Thyroid gland (tissue), 4 donors: ENCODE data around the gene DMGDH. TPM values are rescaled to one million over a fixed set of nuclear protein-coding genes. Genes with fewer than 3 reads are reported as not detected.

Experiments used
- DNase-seq, 2 donors: peaks; one replicate each; pipeline ENCODE4 v3.0.0-alpha.2; 2019
- H3K27ac ChIP-seq, 3 donors: fragments of 200-600 bp; sonication (generic); 1 replicate in 2 of 3; 2 replicates in 1 of 3; pipeline ENCODE4 v1.5.1; 2016 to 2019; ENCODE audit warnings: mild to moderate bottlenecking in 1 of 3, moderate library complexity in 1 of 3
- H3K27me3 ChIP-seq: fragments of 200-600 bp; sonication (generic); one replicate; pipeline ENCODE4 v1.5.1; 2019
- H3K36me3 ChIP-seq, 2 donors: fragments of 200-600 bp; sonication (generic); one replicate each; pipeline ENCODE4 v1.5.1; 2016 to 2019
- H3K4me1 ChIP-seq, 2 donors: fragments of 200-600 bp; sonication (generic); one replicate each; pipeline ENCODE4 v1.5.1; 2017 to 2019
- H3K4me3 ChIP-seq, 3 donors: fragments of 200-600 bp; sonication (generic); replicated peaks in 1 of 3; 1 replicate in 2 of 3; 2 replicates in 1 of 3; pipeline ENCODE4 v1.5.1; 2016; ENCODE audit warnings: mild to moderate bottlenecking in 1 of 3
- H3K9me3 ChIP-seq: fragments of 200-600 bp; sonication (generic); one replicate; pipeline ENCODE4 v1.5.1; 2017
- CTCF ChIP-seq, 6 experiments: fragments of 200-600 bp in 3 of 6; fragments of 450-650 bp in 3 of 6; sonication (generic) in 3 of 6; IDR thresholded peaks; one replicate each; pipeline ENCODE4 v1.5.1; 2016 to 2019; ENCODE audit warnings: antibody characterized with exemption in 6 of 6, mild to moderate bottlenecking in 2 of 6, inconsistent platforms in 1 of 6, moderate library complexity in 1 of 6
- POLR2A ChIP-seq, 2 donors: fragments of 450-650 bp; IDR thresholded peaks; one replicate each; pipeline ENCODE4 v1.6.1; 2017; ENCODE audit warnings: antibody characterized with exemption in 2 of 2, mild to moderate bottlenecking in 2 of 2, moderate library complexity in 1 of 2
- WGBS, 2 donors: methylation state at CpG; one replicate each; pipeline ENCODE4 v1.1.5; 2017; 5-methylcytosine and 5-hydroxymethylcytosine counted together
- intact Hi-C: fragments of 100-400 bp; cut with DNase I; formaldehyde crosslinking; loops from one replicate; pipeline ENCODE4 v1.15.1; 2023
- total RNA-seq, 4 donors: library from RNA; depleted of rRNA; stranded (reverse); fragments of >200 nt; gene quantifications; one replicate each; pipeline ENCODE4 v1.2.3, GENCODE V29; 2016

DMGDH gene
- total RNA-seq, 4 donors from 2014 or later, result 7.0 to 15.9 (median 10.4) TPM

- WGBS, 2 donors, result 32 to 99% methylated on average over 3 of the region's 3 CpGs
- intact Hi-C loops, result no loop called here
- no peaks in the 10 kb centered on the region for H3K36me3 ChIP-seq
- TF ChIP-seq CTCF (IDR thresholded peaks at IDR 0.05) (no peak), POLR2A (IDR thresholded peaks at IDR 0.05) (no peak)
- no peak overlapping the region for H3K27ac ChIP-seq
- no peak overlapping the region for H3K4me3 ChIP-seq
- H3K27me3 ChIP-seq, result no peaks in the 10 kb centered on the region
- no peaks in the 10 kb centered on the region for H3K4me1 ChIP-seq
- no peaks in the 10 kb centered on the region for H3K9me3 ChIP-seq
- no peak for DNase-seq
These were observed 61.1 kb downstream of the DMGDH start for GRCh38 chr5:79008362-79008761.

- 80 to 99% methylated on average over 3 of the region's 3 CpGs for WGBS, 2 donors
- intact Hi-C loops, result no loop called here
- H3K4me1 ChIP-seq, result no peaks in the 10 kb centered on the region
- H3K27me3 ChIP-seq, result no peaks in the 10 kb centered on the region
- H3K9me3 ChIP-seq, result no peaks in the 10 kb centered on the region
- no peak for DNase-seq
- no peak overlapping the region for H3K27ac ChIP-seq
- no peak overlapping the region for H3K4me3 ChIP-seq
- no peaks in the 10 kb centered on the region for H3K36me3 ChIP-seq
- no peak for TF ChIP-seq POLR2A (IDR thresholded peaks at IDR 0.05)
- no peak for TF ChIP-seq CTCF (IDR thresholded peaks at IDR 0.05)
These were observed 61.6 kb downstream of the DMGDH start for GRCh38 chr5:79007872-79008271.

GRCh38 chr5:79005936-79006631 is 63.4 kb downstream of the DMGDH start:
- H3K27me3 ChIP-seq, result no peaks in the 10 kb centered on the region
- no peaks in the 10 kb centered on the region for H3K9me3 ChIP-seq
- H3K36me3 ChIP-seq, result no peaks in the 10 kb centered on the region
- H3K27ac ChIP-seq, result no peak overlapping the region
- H3K4me3 ChIP-seq, result no peak overlapping the region
- peaks cover 7 to 15% of the 10 kb centered on the region in 2 donors for H3K4me1 ChIP-seq
- WGBS, 2 donors, result 92 to 96% methylated on average over 6 of the region's 6 CpGs
- intact Hi-C loops, result no loop called here
- TF ChIP-seq CTCF (IDR thresholded peaks at IDR 0.05), result no peak
- no peak for TF ChIP-seq POLR2A (IDR thresholded peaks at IDR 0.05)
- DNase-seq, result no peak

GRCh38 chr5:79005151-79005550 is 64.3 kb downstream of the DMGDH start:
- no peak for DNase-seq
- TF ChIP-seq CTCF (IDR thresholded peaks at IDR 0.05), result no peak
- no peak for TF ChIP-seq POLR2A (IDR thresholded peaks at IDR 0.05)
- H3K9me3 ChIP-seq, result no peaks in the 10 kb centered on the region
- 73 to 76% methylated on average over 4 of the region's 4 CpGs for WGBS, 2 donors
- intact Hi-C loops, result no loop called here
- no peak overlapping the region for H3K4me3 ChIP-seq
- no peaks in the 10 kb centered on the region for H3K27me3 ChIP-seq
- H3K4me1 ChIP-seq, result peaks cover 8 to 18% of the 10 kb centered on the region in 2 donors
- no peaks in the 10 kb centered on the region for H3K36me3 ChIP-seq
- H3K27ac ChIP-seq, result no peak overlapping the region

- intact Hi-C loops, result no loop called here
- H3K27ac ChIP-seq, result peak overlapping the region in 2 of 3 donors; percentile 53 to 77
- WGBS, 2 donors, result 88 to 94% methylated on average over 1 of the region's 1 CpG
- DNase-seq, result no peak
- H3K27me3 ChIP-seq, result no peaks in the 10 kb centered on the region
- no peaks in the 10 kb centered on the region for H3K9me3 ChIP-seq
- TF ChIP-seq CTCF (IDR thresholded peaks at IDR 0.05) (no peak), POLR2A (IDR thresholded peaks at IDR 0.05) (no peak)
- H3K4me1 ChIP-seq, result peaks cover 8 to 18% of the 10 kb centered on the region in 2 donors
- H3K4me3 ChIP-seq, result no peak overlapping the region
- no peaks in the 10 kb centered on the region for H3K36me3 ChIP-seq
These were observed 67.1 kb downstream of the DMGDH start for GRCh38 chr5:79002374-79002773.
